SK-N-MC (cell line): ENCODE data around the gene FAM13A.

ENCODE experiments used
- EZH2 ChIP-seq: fragments of 200-600 bp; sonication (generic); IDR thresholded peaks from one replicate; pipeline ENCODE4 v1.6.1; 2017; ENCODE audit warnings: antibody characterized with exemption
- POLR2AphosphoS5 ChIP-seq: IDR thresholded peaks from 2 replicates; pipeline ENCODE4 v1.6.1; 2012; ENCODE audit warnings: mild to moderate bottlenecking, low read depth, low read length, borderline replicate concordance

- TF ChIP-seq EZH2 (no peak), POLR2AphosphoS5 (no peak)
Observed at GRCh38 chr4:89055157-89056080, 1.6 kb downstream of the FAM13A start.
